Measurements from ENCODE around the gene TEKT1. TPM values are rescaled to one million over a fixed set of nuclear protein-coding genes. Genes with fewer than 3 reads are reported as not detected.

Gene TEKT1
- total RNA-seq, 1 experiment from 2014 or later = not detected

DNA sequence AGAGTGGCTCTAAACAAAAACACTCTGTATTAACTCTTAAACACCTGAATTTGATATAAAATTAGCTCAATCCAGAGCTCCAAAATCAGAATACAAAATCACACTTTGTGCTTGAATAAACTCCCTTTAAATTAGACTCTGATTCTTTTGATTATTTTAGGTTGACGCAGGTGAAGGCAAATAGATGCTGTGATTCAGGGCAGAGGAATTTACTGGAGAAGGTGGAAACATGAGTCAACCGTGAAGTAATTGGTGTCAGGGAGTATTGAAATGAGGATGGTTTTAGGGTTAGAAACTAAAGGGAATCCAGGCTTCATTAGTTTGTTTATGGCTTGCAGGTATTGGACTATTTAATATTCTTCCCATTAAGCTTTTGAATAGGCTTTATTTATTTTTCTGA, 37.1 kb upstream of the TEKT1 start:
- CTCF ChIA-PET = no interaction called here
- no TSS peak for BruUV-seq (replicated peaks)
- TF ChIP-seq, protein P1, sequence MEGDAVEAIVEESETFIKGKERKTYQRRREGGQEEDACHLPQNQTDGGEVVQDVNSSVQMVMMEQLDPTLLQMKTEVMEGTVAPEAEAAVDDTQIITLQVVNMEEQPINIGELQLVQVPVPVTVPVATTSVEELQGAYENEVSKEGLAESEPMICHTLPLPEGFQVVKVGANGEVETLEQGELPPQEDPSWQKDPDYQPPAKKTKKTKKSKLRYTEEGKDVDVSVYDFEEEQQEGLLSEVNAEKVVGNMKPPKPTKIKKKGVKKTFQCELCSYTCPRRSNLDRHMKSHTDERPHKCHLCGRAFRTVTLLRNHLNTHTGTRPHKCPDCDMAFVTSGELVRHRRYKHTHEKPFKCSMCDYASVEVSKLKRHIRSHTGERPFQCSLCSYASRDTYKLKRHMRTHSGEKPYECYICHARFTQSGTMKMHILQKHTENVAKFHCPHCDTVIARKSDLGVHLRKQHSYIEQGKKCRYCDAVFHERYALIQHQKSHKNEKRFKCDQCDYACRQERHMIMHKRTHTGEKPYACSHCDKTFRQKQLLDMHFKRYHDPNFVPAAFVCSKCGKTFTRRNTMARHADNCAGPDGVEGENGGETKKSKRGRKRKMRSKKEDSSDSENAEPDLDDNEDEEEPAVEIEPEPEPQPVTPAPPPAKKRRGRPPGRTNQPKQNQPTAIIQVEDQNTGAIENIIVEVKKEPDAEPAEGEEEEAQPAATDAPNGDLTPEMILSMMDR (IDR thresholded peaks at IDR 0.05) = no peak
- TF ChIP-seq REST (IDR thresholded peaks at IDR 0.05; ENCODE audit: insufficient read depth in 1 of 2, low read depth in 2 of 2, low read length in 1 of 2) (no peak), POLR2AphosphoS5 (IDR thresholded peaks at IDR 0.05; ENCODE audit: low read depth, low read length) (no peak), SIN3A (IDR thresholded peaks at IDR 0.05; ENCODE audit: borderline replicate concordance, insufficient read depth, low read depth, low read length) (no peak), TCF7L2 (IDR thresholded peaks at IDR 0.05; ENCODE audit: low read depth, low read length) (no peak)
- Histone ChIP-seq H3K36me3 (ENCODE audit: control insufficient read depth, insufficient read depth, low read length) (no peaks in the 10 kb centered on the region; the same call in 1 of the 2 replicates), H3K27me3 (ENCODE audit: control insufficient read depth, insufficient read depth, low read length) (no peaks in the 10 kb centered on the region), H3K4me1 (ENCODE audit: control insufficient read depth, insufficient read depth, low read length) (no peaks in the 10 kb centered on the region), H3K4me3 (ENCODE audit: low read depth in 2 of 2, low read length in 2 of 2) (no peak overlapping the region), H3K9me3 (ENCODE audit: control insufficient read depth, insufficient read depth, low read depth, low read length) (no peaks in the 10 kb centered on the region), H3K27ac (ENCODE audit: low read length) (no peak overlapping the region)
- ATAC-seq = peak; percentile 86
- intact Hi-C loops (cut with micrococcal nuclease; ENCODE audit: unreplicated experiment) (no loop called here), in situ Hi-C loops (cut with HindIII; ENCODE audit: low pct_unique_long_range_greater_than_20kb, low sequenced_read_pairs) (no loop called here)
- peak; percentile 70 for DNase-seq (ENCODE audit: low read depth, low spot score)
- POLR2A ChIA-PET = interaction anchor here (0.6 kb wide), 1 partner anchor 209 kb away, joined by 3 read pairs; no protein-coding TSS in a partner anchor

DNA sequence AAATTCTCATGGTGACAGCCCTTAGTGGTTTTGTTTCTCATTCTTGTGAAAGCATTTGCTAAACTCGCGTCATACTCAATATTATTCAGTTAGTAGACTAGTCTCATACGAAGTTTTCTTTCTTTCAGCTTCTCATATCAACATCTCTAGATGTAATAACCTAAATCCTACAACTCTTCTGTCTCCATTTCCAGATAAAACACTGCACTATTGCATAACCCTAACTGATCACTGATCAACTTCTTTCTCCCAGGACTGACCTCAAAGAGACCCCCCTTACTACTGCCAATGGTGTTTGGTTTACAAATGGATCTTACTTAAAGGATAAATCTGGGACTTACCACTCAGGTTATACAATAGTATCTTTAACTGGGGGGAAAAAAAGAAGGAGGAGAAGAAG, 36.3 kb upstream of the TEKT1 start:
- Histone ChIP-seq H3K9me3 (ENCODE audit: control insufficient read depth, insufficient read depth, low read depth, low read length) (no peaks in the 10 kb centered on the region), H3K27ac (ENCODE audit: low read length) (0 out of 2 replicates have a peak overlapping the region, but pooled peaks have one; percentile 17), H3K27me3 (ENCODE audit: control insufficient read depth, insufficient read depth, low read length) (no peaks in the 10 kb centered on the region), H3K4me1 (ENCODE audit: control insufficient read depth, insufficient read depth, low read length) (no peaks in the 10 kb centered on the region), H3K4me3 (ENCODE audit: low read depth in 2 of 2, low read length in 2 of 2) (no peak overlapping the region), H3K36me3 (ENCODE audit: control insufficient read depth, insufficient read depth, low read length) (no peaks in the 10 kb centered on the region; the same call in 1 of the 2 replicates)
- DNase-seq (ENCODE audit: low read depth, low spot score) (no peak), ATAC-seq (no peak)
- intact Hi-C loops (cut with micrococcal nuclease; ENCODE audit: unreplicated experiment) = no loop called here
- in situ Hi-C loops (cut with HindIII; ENCODE audit: low pct_unique_long_range_greater_than_20kb, low sequenced_read_pairs) = no loop called here
- ChIA-PET POLR2A (interaction anchor here (0.6 kb wide), 1 partner anchor 208 kb away, joined by 3 read pairs; no protein-coding TSS in a partner anchor), CTCF (no interaction called here)
- no TSS peak for BruUV-seq (replicated peaks)
- no peak for TF ChIP-seq POLR2AphosphoS5 (IDR thresholded peaks at IDR 0.05; ENCODE audit: low read depth, low read length)
- TF ChIP-seq REST (IDR thresholded peaks at IDR 0.05; ENCODE audit: insufficient read depth in 1 of 2, low read depth in 2 of 2, low read length in 1 of 2) = no peak
- TF ChIP-seq, protein P1 (IDR thresholded peaks at IDR 0.05) = no peak
- TF ChIP-seq TCF7L2 (IDR thresholded peaks at IDR 0.05; ENCODE audit: low read depth, low read length) = no peak
- TF ChIP-seq SIN3A (IDR thresholded peaks at IDR 0.05; ENCODE audit: borderline replicate concordance, insufficient read depth, low read depth, low read length) = no peak
